ENCODE data around the gene ITGB5. TPM values are rescaled to one million over a fixed set of nuclear protein-coding genes. Genes with fewer than 3 reads are reported as not detected.

ITGB5 gene
- total RNA-seq, 1 donor from 2014 or later = 139 TPM

DNA sequence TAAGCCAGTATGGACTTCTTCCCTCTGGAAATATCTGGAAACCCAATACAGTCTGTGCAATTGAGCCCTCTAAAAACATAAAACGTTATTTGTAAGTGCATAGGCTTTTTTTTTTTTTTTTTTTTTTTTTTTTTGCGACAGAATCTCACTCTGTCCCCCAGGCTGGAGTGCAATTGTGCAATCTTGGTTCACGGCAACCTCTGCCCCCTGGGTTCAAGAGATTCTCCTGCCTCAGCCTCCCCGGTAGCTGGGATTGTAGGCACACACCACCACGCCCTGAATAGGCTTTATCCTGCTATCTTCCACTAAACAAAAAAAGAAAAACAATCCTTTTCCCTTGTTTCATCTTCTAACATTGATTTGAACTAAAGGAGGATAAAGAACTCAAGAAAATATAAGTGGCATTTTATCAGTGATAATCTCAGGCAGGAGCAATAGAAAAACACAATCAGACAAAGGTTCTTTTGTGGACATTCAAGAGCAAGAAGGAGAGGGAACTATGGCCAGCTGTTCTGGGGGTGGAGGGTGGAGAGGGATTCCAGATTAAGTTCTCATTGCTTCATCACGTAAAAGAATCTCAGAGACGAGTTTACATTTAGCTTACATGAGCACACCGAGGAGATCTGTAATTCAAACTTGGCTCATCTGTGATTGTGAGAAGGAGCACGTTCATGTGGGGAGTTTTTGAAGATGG lies 68.6 kb downstream of the ITGB5 start:
- no peak overlapping the region for H3K4me3 ChIP-seq (ENCODE audit: insufficient read depth, low read depth, low read length)
- Mint-ChIP-seq H3K27me3 (ENCODE audit: low read depth, unreplicated experiment) (no peaks in the 10 kb centered on the region), H3K4me3 (ENCODE audit: unreplicated experiment) (no peak overlapping the region), H3K27ac (ENCODE audit: unreplicated experiment) (no peak overlapping the region), H3K4me1 (ENCODE audit: low read depth, unreplicated experiment) (peaks cover 7% of the 10 kb centered on the region), H3K9me3 (ENCODE audit: unreplicated experiment) (no peaks in the 10 kb centered on the region), H3K36me3 (ENCODE audit: low read depth, unreplicated experiment) (peaks cover 50% of the 10 kb centered on the region)
- no peak overlapping the region for H3K9ac ChIP-seq (ENCODE audit: low read length)
- peaks cover 5% of the 10 kb centered on the region for H3K4me1 ChIP-seq (ENCODE audit: insufficient read depth, low read length)
- FAIRE-seq = no peak
- H3K79me2 ChIP-seq (ENCODE audit: insufficient read depth, low read length) = no peaks in the 10 kb centered on the region
- H4K20me1 ChIP-seq (ENCODE audit: insufficient read depth, low read length) = no peaks in the 10 kb centered on the region
- peak overlapping the region; percentile 11 for H3K27ac ChIP-seq (ENCODE audit: low read depth, low read length)
- H3K27me3 ChIP-seq (ENCODE audit: insufficient read depth, low read length) = no peaks in the 10 kb centered on the region
- no peak overlapping the region for H3K4me2 ChIP-seq (ENCODE audit: low read length)
- H3K36me3 ChIP-seq (ENCODE audit: insufficient read depth, low read length) = peaks cover 18% of the 10 kb centered on the region
- H2AFZ ChIP-seq (ENCODE audit: low read depth, low read length) = no peak overlapping the region
- no peak for TF ChIP-seq EZH2 (IDR thresholded peaks at IDR 0.05; ENCODE audit: insufficient read depth, low read length)
- TF ChIP-seq, protein P1, sequence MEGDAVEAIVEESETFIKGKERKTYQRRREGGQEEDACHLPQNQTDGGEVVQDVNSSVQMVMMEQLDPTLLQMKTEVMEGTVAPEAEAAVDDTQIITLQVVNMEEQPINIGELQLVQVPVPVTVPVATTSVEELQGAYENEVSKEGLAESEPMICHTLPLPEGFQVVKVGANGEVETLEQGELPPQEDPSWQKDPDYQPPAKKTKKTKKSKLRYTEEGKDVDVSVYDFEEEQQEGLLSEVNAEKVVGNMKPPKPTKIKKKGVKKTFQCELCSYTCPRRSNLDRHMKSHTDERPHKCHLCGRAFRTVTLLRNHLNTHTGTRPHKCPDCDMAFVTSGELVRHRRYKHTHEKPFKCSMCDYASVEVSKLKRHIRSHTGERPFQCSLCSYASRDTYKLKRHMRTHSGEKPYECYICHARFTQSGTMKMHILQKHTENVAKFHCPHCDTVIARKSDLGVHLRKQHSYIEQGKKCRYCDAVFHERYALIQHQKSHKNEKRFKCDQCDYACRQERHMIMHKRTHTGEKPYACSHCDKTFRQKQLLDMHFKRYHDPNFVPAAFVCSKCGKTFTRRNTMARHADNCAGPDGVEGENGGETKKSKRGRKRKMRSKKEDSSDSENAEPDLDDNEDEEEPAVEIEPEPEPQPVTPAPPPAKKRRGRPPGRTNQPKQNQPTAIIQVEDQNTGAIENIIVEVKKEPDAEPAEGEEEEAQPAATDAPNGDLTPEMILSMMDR (IDR thresholded peaks at IDR 0.05; ENCODE audit: insufficient read depth, low read depth, low read length) = no peak
- H3K9me3 ChIP-seq (ENCODE audit: insufficient read depth, low read depth, low read length) = no peaks in the 10 kb centered on the region
- peak; percentile 82 for DNase-seq (ENCODE audit: low read depth)

DNA sequence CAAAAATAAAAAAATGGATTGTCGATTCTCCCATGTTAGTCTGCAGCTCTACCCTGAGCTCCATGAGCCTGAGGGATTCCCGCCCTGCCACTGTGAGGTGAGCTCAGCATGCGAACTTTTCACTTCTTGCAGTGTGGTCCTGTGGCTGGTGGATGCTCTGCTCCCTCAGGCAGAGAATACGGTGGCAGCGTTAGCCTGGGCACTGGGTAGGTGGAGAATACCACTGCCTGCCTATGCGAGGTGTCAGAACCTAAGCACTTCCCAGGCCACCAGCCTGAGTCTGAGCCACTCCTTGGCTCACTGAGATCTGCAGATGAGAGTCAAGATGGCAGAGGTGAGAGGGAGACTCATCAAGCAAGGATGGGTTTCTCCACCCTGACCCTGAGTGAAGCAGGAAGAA lies 70.1 kb downstream of the ITGB5 start:
- no peaks in the 10 kb centered on the region for H3K27me3 Mint-ChIP-seq (ENCODE audit: low read depth, unreplicated experiment)
- H3K27ac Mint-ChIP-seq (ENCODE audit: unreplicated experiment) = no peak overlapping the region
- H3K4me3 Mint-ChIP-seq (ENCODE audit: unreplicated experiment) = no peak overlapping the region
- TF ChIP-seq EZH2 (IDR thresholded peaks at IDR 0.05; ENCODE audit: insufficient read depth, low read length) = no peak
- TF ChIP-seq, protein P1 (IDR thresholded peaks at IDR 0.05; ENCODE audit: insufficient read depth, low read depth, low read length) = no peak
- no peak overlapping the region for H3K27ac ChIP-seq (ENCODE audit: low read depth, low read length)
- peaks cover 21% of the 10 kb centered on the region for H3K4me1 Mint-ChIP-seq (ENCODE audit: low read depth, unreplicated experiment)
- peaks cover 18% of the 10 kb centered on the region for H3K36me3 ChIP-seq (ENCODE audit: insufficient read depth, low read length)
- H3K36me3 Mint-ChIP-seq (ENCODE audit: low read depth, unreplicated experiment) = peaks cover 50% of the 10 kb centered on the region
- H4K20me1 ChIP-seq (ENCODE audit: insufficient read depth, low read length) = no peaks in the 10 kb centered on the region
- H2AFZ ChIP-seq (ENCODE audit: low read depth, low read length) = no peak overlapping the region
- no peak for DNase-seq (ENCODE audit: low read depth)
- FAIRE-seq = no peak
- no peak overlapping the region for H3K4me2 ChIP-seq (ENCODE audit: low read length)
- H3K9me3 Mint-ChIP-seq (ENCODE audit: unreplicated experiment) = no peaks in the 10 kb centered on the region
- no peaks in the 10 kb centered on the region for H3K79me2 ChIP-seq (ENCODE audit: insufficient read depth, low read length)
- no peak overlapping the region for H3K9ac ChIP-seq (ENCODE audit: low read length)
- H3K27me3 ChIP-seq (ENCODE audit: insufficient read depth, low read length) = no peaks in the 10 kb centered on the region
- peaks cover 20% of the 10 kb centered on the region for H3K4me1 ChIP-seq (ENCODE audit: insufficient read depth, low read length)
- H3K9me3 ChIP-seq (ENCODE audit: insufficient read depth, low read depth, low read length) = no peaks in the 10 kb centered on the region
- H3K4me3 ChIP-seq (ENCODE audit: insufficient read depth, low read depth, low read length) = no peak overlapping the region

DNA sequence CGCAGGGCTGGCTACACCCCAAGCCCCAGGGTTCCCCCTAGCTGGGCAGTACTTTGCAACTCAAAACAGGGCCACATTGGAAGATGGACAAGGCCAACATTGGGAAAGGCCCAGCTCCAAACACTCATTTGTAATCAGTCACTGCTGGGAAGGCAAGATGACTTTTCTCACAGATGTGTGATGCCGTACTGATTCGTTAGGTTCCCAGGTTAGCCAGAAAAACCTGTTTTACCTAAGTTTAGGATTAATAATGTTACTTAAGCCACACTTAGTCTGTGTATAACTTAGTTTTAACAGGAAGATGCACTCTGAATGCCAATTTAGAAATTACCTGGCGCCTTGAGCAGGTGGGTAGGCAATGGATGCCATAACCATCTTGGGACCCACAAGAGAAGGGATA lies 71.0 kb downstream of the ITGB5 start:
- peaks cover 18% of the 10 kb centered on the region for H3K36me3 ChIP-seq (ENCODE audit: insufficient read depth, low read length)
- H3K4me2 ChIP-seq (ENCODE audit: low read length) = no peak overlapping the region
- no peaks in the 10 kb centered on the region for H4K20me1 ChIP-seq (ENCODE audit: insufficient read depth, low read length)
- H3K4me3 Mint-ChIP-seq (ENCODE audit: unreplicated experiment) = no peak overlapping the region
- H3K4me1 ChIP-seq (ENCODE audit: insufficient read depth, low read length) = peaks cover 29% of the 10 kb centered on the region
- no peaks in the 10 kb centered on the region for H3K27me3 ChIP-seq (ENCODE audit: insufficient read depth, low read length)
- no peaks in the 10 kb centered on the region for H3K9me3 Mint-ChIP-seq (ENCODE audit: unreplicated experiment)
- no peak overlapping the region for H3K27ac ChIP-seq (ENCODE audit: low read depth, low read length)
- FAIRE-seq (no peak), DNase-seq (ENCODE audit: low read depth) (no peak)
- no peak overlapping the region for H3K4me3 ChIP-seq (ENCODE audit: insufficient read depth, low read depth, low read length)
- H3K4me1 Mint-ChIP-seq (ENCODE audit: low read depth, unreplicated experiment) = peaks cover 29% of the 10 kb centered on the region
- no peaks in the 10 kb centered on the region for H3K9me3 ChIP-seq (ENCODE audit: insufficient read depth, low read depth, low read length)
- TF ChIP-seq EZH2 (IDR thresholded peaks at IDR 0.05; ENCODE audit: insufficient read depth, low read length) = no peak
- TF ChIP-seq, protein P1 (IDR thresholded peaks at IDR 0.05; ENCODE audit: insufficient read depth, low read depth, low read length) = no peak
- H3K27me3 Mint-ChIP-seq (ENCODE audit: low read depth, unreplicated experiment) = no peaks in the 10 kb centered on the region
- H2AFZ ChIP-seq (ENCODE audit: low read depth, low read length) = no peak overlapping the region
- no peak overlapping the region for H3K9ac ChIP-seq (ENCODE audit: low read length)
- peaks cover 45% of the 10 kb centered on the region for H3K36me3 Mint-ChIP-seq (ENCODE audit: low read depth, unreplicated experiment)
- no peaks in the 10 kb centered on the region for H3K79me2 ChIP-seq (ENCODE audit: insufficient read depth, low read length)
- no peak overlapping the region for H3K27ac Mint-ChIP-seq (ENCODE audit: unreplicated experiment)
